ENCODE measurements around the gene USP6NL. TPM values are rescaled to one million over a fixed set of nuclear protein-coding genes. Genes with fewer than 3 reads are reported as not detected.

USP6NL gene
- total RNA-seq, 3 donors from 2014 or later = 14.6 to 20.0 (median 19.8) TPM

- DNase-seq (peak in 2 of 3 donors; percentile 43 to 74), ATAC-seq (peak; percentile 60)
- no peaks in the 10 kb centered on the region for H3K9me3 ChIP-seq
- TF ChIP-seq, protein P1, sequence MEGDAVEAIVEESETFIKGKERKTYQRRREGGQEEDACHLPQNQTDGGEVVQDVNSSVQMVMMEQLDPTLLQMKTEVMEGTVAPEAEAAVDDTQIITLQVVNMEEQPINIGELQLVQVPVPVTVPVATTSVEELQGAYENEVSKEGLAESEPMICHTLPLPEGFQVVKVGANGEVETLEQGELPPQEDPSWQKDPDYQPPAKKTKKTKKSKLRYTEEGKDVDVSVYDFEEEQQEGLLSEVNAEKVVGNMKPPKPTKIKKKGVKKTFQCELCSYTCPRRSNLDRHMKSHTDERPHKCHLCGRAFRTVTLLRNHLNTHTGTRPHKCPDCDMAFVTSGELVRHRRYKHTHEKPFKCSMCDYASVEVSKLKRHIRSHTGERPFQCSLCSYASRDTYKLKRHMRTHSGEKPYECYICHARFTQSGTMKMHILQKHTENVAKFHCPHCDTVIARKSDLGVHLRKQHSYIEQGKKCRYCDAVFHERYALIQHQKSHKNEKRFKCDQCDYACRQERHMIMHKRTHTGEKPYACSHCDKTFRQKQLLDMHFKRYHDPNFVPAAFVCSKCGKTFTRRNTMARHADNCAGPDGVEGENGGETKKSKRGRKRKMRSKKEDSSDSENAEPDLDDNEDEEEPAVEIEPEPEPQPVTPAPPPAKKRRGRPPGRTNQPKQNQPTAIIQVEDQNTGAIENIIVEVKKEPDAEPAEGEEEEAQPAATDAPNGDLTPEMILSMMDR (IDR thresholded peaks at IDR 0.05) = no peak
- intact Hi-C loops (cut with DNase I, micrococcal nuclease) = no loop called here
- no peaks in the 10 kb centered on the region for H3K36me3 ChIP-seq (ENCODE audit: low read depth)
- no peak overlapping the region for H3K4me3 ChIP-seq
- H3K4me1 ChIP-seq (ENCODE audit: low read depth) = peaks cover 6% of the 10 kb centered on the region
Observed at GRCh38 chr10:11522821-11523245, 88.6 kb downstream of the USP6NL start.

GRCh38 chr10:11521860-11522259, 89.6 kb downstream of the USP6NL start:
- Histone ChIP-seq H3K4me3 (no peak overlapping the region), H3K9me3 (no peaks in the 10 kb centered on the region), H3K36me3 (ENCODE audit: low read depth) (no peaks in the 10 kb centered on the region), H3K4me1 (ENCODE audit: low read depth) (peaks cover 6% of the 10 kb centered on the region)
- intact Hi-C loops (cut with DNase I, micrococcal nuclease) = no loop called here
- TF ChIP-seq, protein P1 (IDR thresholded peaks at IDR 0.05) = no peak
- ATAC-seq (no peak), DNase-seq (no peak)

GRCh38 chr10:11520892-11521291, 90.6 kb downstream of the USP6NL start:
- intact Hi-C loops (cut with DNase I, micrococcal nuclease) = no loop called here
- ATAC-seq (no peak), DNase-seq (no peak)
- no peaks in the 10 kb centered on the region for H3K9me3 ChIP-seq
- TF ChIP-seq, protein P1 (IDR thresholded peaks at IDR 0.05) = no peak
- H3K4me1 ChIP-seq (ENCODE audit: low read depth) = peaks cover 6% of the 10 kb centered on the region
- H3K4me3 ChIP-seq = no peak overlapping the region
- H3K36me3 ChIP-seq (ENCODE audit: low read depth) = no peaks in the 10 kb centered on the region

- intact Hi-C loops (cut with DNase I, micrococcal nuclease) = loop anchor here (5.0 to 10.0 kb wide), 2 partner anchors 208 to 240 kb away; no protein-coding TSS in a partner anchor
- no peaks in the 10 kb centered on the region for H3K9me3 ChIP-seq
- TF ChIP-seq, protein P1 (IDR thresholded peaks at IDR 0.05) = no peak
- ATAC-seq (no peak), DNase-seq (no peak)
- no peaks in the 10 kb centered on the region for H3K36me3 ChIP-seq (ENCODE audit: low read depth)
- H3K4me3 ChIP-seq = no peak overlapping the region
- H3K4me1 ChIP-seq (ENCODE audit: low read depth) = no peaks in the 10 kb centered on the region
Observed at GRCh38 chr10:11517150-11517549, 94.3 kb downstream of the USP6NL start.

- DNase-seq (no peak), ATAC-seq (no peak)
- Histone ChIP-seq H3K36me3 (ENCODE audit: low read depth) (no peaks in the 10 kb centered on the region), H3K4me3 (no peak overlapping the region), H3K4me1 (ENCODE audit: low read depth) (no peaks in the 10 kb centered on the region), H3K9me3 (no peaks in the 10 kb centered on the region)
- intact Hi-C loops (cut with DNase I, micrococcal nuclease) = loop anchor here (5.0 to 10.0 kb wide), 2 partner anchors 208 to 241 kb away; no protein-coding TSS in a partner anchor
- TF ChIP-seq, protein P1 (IDR thresholded peaks at IDR 0.05) = no peak
Observed at GRCh38 chr10:11516431-11516746, 95.1 kb downstream of the USP6NL start.

Data from mucosa of descending colon (tissue), 3 donors.